NCI-H1930 (cell line): ENCODE results near the gene TASL.
"Not testable (repeated sequence)": the region's sequence is repeated elsewhere in the genome, so short reads cannot be mapped to it uniquely, and the experiment has no call there.

Experiments used
- DNase-seq, 2 experiments: peaks; one replicate each; lab custom pipeline; 2025; lab: John Stamatoyannopoulos, UW

The TASL gene, protein sequence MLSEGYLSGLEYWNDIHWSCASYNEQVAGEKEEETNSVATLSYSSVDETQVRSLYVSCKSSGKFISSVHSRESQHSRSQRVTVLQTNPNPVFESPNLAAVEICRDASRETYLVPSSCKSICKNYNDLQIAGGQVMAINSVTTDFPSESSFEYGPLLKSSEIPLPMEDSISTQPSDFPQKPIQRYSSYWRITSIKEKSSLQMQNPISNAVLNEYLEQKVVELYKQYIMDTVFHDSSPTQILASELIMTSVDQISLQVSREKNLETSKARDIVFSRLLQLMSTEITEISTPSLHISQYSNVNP

DNA sequence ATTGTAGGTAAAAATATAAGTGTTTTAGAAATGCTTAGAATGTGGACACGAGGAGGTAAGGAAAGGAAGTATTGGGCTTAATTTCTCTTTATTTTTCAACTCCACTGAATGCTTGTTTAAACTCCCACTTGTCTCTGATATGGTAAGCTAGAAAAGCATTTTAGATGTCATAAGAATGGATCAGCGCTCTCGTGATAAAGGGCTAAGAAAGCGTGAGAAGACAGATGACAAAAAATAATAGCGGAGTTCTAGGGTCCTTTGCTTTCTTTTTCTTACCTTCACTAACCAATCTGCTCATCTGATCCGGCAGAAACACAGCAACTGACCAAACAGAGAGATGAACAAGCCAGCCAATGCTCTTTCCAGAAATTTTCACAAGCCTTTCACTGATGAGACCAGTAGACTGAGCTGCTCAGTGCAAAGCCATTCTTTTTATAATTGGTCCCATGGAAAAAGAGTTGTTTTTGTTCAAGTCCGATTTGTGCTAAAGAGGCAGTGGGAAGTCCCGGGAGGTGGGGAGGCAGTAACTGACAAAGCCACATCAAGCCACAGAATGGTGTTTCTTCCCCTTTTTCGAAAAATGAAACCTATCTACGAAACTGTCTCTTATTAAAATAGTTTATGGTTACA lies at the start of gene TASL:
Gene TASL, minus strand, starts transcription at position 405 of the 630 bp plus-strand sequence. CDS start 17,411 bp downstream, outside the sequence.
- DNase-seq = no peak

DNA sequence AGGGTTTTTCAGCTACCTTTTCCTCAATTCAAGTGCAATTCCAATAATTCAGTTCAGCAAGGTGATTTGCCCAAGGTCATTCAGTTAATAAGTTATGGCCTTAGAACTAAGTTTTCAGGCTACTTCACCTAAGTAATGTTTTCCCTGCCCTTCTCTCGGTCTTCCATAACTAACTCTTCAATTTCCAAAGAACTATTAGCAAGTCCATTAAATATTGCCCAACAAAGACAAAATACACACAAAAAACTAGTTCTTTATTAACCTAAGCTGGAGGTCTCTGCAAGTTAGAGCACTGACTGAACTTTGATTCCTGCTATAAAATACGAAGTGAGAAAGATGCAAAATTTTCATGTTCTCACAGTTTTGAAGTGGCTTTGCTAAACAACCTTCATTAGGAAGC lies 48.8 kb upstream of the TASL start:
- no peak for DNase-seq

DNA sequence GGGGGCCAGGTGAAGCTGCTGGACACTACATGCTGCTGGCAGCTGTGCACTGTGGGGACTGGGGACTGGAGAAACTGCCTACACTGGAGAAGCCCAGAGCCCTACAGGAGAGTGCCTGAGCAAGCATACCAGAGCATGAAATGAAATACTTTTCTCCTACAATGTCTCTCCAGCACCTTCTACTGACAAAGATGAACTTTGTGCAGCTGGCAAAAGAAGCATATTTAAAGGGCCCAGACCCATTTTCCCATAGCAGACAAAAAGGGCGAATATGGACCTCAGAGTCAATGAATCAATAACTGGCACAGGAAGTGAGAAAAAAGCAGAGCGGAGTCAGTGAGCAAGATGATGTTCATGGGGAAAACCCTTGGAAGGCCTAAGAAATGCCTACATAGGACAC lies 44.8 kb upstream of the TASL start:
- no peak for DNase-seq

DNA sequence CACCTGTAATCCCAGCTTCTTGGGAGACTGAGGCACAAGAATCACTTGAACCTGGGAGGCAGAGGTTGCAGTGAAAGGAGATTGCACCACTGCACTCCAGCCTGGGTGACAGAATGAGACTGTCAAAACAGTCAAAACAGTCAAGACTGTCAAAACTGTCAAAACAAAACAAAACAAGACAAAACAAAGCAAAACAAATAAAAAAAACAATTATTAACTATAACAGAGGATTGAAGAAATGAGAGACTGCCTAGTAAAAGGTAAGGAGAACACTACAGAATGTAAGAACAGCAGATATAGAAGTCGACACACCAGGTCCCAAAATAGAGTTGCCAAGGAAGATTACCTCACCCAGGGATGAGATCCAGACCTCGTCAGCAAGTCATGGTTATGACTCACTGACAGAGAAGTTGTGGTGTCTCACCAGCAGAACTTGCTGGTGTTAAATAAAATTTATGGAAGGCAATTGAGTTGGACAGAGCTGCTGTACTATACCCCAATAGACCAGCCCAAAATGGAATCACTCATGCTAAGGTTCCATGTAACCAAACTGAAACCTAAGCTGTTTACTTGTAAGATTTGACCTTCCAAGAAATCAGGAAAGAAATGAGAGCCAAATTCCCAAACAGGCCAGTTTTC lies 43.5 kb upstream of the TASL start:
- no peak for DNase-seq

DNA sequence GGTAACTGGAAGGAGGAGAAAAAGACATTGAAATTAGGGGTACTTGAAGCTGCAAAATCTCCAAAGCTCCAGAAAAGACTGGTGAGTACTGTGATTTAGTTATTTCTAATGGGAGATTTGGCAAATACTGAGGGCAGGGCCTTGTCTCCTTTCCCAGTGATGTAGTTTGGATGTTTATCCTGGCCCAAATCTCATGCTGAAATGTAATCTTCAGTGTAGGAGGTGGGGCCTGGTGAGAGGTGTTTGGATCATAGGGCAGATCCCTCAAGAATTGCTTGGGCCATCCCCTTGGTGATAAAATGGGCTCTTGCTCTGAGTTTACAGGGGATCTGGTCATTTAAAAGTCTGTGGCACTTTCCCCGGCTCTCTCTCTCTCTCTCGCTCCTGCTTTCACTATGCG lies 42.6 kb upstream of the TASL start:
- DNase-seq = no peak

DNA sequence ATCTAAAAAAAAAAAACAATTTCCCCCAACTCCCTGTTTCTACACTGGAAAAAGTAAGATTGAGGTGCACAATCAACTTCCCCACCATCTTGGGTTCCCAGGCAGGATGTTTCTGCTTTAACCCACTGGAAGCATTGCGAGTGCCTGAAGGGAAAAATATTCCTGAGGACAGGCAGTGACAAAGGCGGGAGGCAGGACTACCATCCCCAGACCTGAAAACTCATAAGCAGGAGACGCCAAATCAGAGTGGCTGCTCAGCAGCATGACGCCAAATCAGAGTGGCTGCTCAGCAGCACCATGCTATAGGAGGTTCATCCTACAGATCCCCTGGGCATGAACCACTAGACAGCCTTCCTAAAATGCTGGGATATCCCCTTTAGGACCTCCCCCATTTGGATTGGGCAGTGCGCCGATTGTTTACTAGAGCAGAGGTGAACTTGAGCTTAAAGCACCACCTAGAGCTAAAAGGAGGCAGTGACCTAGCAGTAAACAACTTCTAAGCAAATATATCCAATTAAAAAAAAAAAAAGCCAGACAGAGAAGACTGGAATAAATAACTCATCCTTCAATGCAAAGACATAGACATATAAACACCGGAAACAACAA lies 40.7 kb upstream of the TASL start:
- no peak for DNase-seq

DNA sequence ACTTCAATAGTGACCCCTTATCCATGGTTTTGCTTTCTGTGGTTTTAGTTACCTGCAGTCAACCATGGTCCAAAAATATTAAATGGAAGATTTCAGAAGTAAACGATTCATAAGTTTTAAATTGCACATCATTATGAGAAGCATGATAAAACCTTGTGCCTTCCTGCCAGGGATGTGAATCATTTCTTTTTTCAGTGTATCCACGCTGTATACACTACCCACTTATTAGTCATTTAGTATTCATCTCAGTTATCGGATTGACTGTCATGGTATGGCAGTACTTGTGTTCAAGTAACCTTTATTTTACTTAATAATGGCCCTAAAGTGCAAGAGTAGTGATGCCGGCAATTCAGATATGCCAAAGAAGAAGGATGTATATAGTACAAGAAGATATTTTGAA lies 37.7 kb upstream of the TASL start:
- DNase-seq = no peak

DNA sequence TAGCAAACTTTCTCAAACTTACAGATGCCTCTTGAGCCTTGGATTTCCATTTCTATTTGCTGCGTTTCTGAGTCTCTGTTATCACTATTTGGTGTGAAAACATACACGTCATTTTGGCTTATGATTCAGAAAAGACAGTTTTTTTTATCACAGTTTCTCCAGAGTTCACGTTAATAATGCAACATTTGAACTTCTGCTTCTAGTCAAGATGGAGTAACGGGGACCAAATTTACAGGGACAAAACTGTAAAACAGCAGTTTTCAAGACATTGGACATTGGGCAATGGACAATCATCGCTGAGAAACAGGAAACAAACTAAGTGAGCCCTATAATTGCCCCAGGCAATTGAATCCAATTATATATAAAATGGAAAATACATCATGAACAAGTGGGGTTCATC lies 36.2 kb upstream of the TASL start:
- DNase-seq = no peak

DNA sequence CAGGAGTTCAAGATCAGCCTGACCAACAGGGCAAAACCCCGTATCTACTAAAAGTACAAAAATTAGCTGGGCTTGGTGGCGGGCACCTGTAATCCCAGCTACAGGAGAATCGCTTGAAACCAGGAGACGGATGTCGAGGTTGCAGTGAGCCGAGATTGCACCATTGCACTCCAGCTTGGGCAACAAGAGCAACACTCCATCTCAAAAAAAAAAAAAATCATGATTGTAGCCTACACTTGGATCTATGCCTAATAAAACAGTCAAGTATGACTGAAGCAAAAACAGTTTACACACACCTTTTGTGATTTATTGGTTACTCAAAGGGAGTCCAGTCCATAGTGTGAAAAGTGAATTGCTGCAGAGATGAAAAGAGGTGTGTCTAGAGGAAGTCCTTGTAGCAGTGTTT lies 34.7 kb upstream of the TASL start:
- DNase-seq = no peak

DNA sequence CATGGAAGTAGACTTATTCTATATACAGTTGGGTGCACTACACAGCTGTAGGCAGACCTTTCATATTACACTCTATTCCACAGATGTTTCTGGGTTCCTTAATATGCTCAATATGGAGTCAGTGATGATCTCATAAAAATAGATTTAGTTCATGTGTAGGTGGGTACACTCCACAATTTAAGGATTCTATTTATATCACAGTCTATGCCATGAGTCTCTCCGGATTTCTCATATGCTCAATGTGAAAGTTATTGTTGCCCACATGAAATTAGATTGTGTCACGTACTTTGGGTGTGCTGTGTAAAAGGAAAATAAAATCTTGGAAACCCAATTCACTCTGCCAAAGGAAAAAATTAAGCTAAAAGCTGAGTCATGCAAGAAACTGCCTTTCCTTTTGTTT lies 32.5 kb upstream of the TASL start:
- no peak for DNase-seq

DNA sequence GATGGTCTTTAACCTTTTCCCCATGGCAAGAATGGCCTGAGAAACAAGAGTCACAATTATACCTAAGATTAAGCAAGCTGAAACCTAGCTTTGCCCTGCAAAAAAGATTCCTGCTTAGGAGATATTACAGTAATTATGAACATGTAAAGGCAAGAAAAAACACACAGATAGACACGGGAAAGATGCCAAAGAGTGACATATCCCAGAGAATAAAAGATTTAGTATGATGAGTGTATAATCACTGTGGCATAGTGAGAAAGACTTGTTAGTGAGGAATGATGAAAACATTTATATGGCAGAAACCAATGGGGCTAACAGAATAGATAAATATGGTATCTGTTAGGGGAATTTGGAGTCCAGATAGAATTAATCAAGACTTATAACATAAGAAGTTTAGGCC lies 29.6 kb upstream of the TASL start:
- no peak for DNase-seq

DNA sequence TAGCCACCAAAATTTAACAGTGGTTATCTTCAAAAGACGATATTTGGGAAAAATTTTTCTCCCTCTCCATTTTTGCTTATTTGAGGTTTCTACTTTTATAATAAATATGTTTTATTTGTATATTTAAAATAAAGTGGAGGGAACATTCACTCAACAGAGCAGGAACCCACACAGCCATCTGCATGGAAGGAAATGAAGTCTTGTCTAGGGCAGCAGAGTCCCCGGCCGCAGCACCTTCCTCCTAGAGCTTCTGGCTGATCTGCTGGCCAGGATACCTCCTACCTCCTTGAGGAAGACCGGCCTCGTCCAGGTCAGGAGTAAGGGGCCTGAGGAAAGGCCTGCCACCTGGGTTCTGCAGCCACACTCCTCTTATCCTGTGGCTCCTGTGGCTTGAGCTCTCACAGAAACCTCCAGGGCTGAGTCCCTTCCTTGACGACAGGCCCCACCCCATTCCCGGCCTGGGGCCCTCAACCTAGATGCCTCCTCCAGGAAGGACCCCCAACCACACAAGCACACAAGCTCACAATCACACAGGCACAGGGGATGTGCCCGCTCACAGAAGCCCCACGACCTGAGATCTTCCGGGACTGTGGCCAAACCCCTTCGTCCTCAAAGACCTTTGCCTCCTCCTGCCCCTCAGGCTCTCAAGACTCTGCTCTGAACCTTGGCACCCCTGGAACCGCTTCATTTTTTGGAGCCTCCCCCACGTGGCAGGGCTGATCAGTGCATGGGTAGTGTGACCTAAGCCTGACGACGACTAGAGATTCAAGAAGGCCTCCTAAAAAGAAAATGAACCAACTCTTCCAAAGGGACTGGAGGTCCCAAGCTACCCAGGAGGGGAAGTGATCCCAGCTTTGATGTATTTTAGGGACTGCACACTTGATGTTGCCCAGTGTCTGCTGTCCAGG lies 23.0 kb upstream of the TASL start:
- not testable (repeated sequence) for DNase-seq

DNA sequence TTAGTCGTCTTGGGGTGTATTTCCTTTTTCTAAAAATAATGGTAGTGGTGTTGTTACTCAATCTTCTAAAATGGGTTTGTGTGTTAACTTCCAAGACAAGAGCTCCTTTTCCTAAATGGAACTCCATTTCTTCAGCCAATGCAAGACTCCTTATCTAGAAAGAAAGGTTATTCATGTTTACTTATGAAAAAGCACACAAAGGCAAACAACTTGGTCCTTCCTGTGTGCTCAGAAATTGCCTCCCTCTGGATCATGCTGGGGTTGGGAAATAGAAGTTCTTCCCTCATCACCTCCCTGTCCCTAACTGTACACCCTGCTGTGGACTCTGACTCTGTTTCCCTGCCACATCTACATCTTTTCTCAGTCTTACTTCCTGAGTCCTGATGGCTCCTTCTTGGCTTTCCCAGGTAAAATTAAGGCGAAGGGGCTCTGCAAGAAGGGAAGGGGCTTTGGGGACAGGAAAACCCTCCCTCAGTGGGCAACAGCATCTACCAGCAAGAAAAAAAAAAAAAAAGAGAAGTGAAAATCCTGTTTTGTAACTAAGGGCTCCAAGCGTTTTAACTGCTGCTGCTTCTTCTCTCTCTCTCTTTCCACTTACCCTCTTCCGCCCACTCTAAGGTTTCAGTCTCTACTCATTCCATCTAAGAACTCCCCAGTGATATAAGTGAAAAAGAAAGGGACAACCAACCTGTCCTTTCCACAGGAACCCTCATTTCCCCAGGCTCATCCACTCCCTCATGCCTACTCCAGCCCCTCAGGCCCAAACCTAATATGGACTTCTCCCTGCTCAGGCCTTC lies 19.8 kb upstream of the TASL start:
- no peak for DNase-seq

DNA sequence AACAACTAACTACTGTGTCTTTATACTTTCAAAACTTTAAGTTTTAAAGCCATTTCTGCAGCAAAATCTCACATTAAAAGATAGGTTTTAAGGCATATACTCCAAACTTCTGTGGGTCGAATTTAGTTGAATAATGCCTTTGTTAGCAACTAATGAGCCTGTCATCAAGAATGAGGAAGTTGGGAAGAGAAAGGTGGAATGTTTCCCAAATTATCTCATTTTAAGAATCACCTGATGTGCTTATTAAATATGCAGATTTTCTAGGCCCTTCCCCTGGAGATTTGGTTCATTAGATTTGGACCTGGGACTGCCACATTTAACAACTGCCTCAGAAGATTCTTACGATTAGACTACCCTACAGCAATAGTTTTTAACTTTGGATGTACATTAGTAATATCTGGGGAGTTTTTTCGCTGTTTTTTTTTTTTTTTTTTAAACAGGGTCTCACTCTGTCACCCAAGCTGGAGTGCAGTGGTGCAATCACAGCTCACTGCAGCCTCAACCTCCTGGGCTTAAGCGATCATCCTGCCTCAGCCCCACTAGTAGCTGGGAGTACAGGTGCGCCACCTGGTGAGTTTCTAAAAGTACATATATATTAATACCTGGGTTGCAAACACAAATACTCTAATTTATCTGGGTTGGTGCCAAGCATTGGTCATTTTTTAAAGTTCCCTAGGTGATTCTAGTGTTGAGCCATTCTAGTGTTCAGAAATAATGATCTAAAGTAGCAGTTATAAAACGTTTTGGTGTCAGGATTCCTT lies 16.1 kb upstream of the TASL start:
- DNase-seq = no peak

DNA sequence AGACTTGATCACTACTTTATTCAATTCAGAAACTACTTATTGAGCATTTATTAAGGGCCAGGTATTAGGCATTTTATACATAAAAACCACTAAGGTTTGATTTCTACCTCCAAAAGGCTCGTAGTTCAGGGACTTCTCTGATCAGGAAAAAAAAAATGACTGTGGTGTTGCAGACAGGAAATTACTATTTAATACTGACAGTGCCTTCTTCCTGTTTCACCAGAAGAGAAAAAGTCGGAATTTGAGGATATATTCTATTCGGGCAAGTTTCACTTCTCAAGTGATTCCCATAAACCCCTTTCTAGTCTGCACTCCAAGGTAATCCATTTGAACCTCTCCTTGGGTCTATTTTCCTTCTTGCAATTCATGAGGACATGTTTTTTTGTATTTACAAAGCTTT lies 15.3 kb upstream of the TASL start:
- no peak for DNase-seq

DNA sequence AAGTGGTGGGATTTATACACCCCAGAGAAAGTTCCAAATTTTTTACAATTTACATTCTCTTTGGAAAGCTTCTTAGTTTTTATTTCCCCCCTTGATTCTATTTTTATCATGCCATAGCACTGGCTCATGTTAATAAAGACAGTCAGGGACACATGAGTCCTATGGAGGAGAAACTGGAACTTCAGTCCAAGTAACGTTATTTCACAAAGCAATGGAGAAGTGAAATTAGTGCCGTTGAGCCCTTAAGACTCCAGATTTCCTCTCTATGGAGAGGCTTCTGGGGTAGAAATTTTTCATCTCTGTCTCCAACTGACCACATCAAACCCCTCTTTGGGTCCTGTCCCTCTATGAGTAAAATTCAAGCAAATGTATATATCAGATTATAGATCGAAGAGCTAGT lies 12.8 kb upstream of the TASL start:
- no peak for DNase-seq

DNA sequence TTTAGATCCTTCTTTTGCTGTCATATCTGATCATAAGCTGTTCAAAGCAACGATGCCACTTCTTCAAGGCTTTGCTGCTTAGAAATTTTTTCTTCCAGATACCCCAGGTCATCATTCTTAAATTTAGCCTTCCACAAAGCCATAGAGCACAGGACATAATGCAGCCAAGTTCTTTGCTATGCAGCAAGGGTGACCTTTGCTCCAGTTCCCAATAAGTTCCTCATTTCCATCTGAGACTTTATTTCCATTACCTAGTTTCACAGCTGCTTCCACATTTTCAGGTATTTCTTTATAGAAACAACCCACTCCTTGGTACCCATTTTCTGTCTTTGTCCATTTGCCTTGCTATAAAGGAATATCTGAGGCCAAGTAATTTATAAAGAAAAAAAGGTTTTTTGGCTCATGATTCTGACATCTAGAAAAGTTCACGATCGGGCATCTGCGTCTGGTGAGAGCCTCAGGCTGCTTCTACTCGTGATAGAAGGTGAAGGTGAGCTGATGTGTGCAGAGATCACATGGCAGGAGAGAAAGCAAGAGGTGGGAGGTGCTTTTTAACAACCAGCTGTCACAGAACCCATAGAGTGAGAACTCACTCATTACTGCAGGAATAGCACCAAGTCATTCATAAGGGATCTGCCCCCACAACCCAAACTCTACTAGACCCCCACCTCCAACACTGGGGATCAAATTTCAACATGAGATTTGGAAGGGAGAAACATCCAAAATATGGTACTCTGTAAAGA lies 11.8 kb upstream of the TASL start:
- DNase-seq = no peak

DNA sequence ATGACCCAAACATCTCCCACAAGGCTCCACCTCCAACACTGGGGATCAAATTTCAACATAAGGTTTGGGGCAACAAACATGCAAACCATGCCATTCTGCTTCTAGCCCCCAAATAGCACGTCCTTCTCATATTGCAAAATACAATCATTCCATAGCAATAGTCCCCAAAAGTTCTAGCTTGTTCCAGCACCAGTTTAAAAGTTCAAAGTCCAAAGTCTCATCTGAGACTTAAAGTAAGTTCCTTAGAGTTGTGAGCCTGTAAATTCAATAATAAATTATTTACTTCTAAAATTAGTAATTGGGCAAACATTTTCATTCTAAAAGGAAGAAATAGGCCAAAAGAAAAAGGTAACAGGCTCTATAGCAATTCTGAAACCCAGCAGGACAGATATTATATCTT lies 8.9 kb upstream of the TASL start:
- DNase-seq = no peak

DNA sequence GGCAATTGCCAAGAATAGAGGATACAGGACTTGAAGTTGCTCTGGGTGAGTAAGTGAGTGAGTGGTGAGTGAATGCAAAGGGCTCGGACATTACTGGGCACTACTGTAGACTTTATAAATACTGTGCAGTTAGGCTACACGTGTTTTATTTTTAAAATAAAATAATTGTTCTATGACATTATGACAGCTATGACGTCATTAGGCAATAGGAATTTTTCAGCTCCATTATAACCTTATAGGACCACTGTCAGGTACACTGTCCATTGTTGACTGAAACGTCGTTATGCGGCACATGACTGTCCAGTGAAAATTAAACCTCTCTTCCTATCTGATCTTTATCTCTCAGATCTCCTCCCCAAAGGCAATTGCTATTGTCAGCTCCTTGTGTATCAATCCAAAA lies 5.1 kb upstream of the TASL start:
- DNase-seq = no peak

DNA sequence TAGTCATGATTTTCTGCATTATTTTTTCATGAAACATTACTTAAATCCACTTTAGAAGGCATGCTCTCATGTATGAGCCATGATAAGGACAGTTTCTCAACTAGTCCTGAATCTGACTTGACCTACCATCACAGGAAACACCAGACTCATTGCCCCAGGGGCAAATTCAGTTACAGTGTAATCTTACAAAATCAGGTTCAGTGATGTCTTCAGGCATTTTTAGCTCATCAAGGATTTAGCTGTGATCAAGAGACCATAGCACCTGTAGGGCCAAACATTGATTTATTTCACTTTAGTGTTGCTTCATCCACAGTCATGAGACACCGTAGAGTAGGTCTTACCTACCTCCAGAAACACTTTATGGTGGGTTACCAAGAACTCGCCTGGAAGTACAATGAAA lies 3.1 kb upstream of the TASL start:
- DNase-seq = no peak
